HG03045 (cell line): ENCODE measurements around the gene XRCC2.
A peak's percentile ranks its signal among the peaks of the same experiment; 100 is the strongest.
"Not testable (repeated sequence)": the region's sequence is repeated elsewhere in the genome, so short reads cannot be mapped to it uniquely, and the experiment has no call there.

Experiments used
- ATAC-seq: cut with Tn5 transposase; IDR thresholded peaks from one replicate; pipeline ENCODE4 v1.9.1; 2021; ENCODE audit warnings: mild to moderate bottlenecking, moderate library complexity; ENCODE audit not compliant: unreplicated experiment

XRCC2 gene

DNA sequence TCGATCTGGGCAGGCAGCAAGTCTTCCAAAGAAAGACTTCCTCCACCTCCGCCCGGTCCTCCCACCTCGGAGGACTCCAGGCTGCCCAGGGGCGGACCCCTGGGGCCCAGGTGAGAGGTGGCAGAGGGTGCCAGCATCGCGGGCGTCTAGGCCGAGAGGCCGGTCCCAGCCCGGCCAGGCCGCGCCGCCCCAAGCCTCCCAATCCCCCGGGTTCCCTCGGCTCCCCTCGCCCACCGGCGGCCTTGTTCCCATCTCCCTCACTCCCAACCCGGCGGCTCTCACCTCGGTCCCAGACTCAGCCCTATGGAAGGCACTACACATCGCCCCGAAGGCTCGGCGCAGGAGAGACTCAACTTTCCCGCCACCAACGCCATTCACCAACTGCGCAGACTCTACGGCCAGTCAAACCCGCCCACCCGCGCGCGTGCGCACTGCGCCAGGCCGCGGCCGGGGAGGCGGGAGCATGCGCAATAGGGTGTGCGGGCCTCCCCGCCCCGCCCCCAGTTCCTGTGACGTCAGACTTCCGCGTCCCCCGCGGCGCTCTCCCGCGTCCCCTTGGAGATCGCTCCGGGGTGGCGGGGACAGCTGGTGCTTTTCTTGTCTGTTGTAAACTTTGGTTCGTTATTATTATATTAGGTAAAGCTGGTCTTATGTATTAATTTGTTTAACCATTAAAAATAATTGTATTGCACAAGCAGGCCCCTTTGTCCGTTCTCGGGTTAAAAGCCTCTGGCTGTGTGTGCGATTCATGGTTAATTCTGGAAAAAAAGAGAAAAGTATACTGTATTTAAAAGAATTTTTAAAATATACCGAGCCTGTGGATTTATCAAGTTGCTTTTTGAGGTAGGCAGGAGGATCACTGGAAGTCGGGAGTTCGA, at the start of gene XRCC2:
TSS of gene XRCC2 (minus strand) at position 383 of the 878 bp plus-strand sequence. CDS start at position 321, 62 bp downstream.
- peak; percentile 92 for ATAC-seq

DNA sequence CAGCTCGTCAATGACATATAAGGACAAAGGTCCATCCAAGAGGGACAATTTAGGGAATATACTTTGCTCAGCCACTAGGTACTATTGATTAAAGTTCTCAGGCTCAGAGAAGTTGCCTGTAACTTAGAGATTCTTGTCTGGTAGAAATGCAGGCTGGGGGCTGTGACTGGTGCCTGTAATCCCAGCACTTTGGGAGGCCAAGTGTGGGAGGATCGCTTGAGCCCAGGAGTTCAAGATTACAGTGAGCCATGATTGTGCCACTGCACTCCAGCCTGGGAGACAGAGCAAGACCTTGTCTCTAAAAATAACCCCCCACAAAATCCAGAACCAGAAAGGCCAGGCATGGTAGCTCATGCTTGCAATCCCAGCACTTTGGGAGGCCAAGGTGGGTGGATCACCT, 47.4 kb upstream of the XRCC2 start:
- ATAC-seq = no peak

DNA sequence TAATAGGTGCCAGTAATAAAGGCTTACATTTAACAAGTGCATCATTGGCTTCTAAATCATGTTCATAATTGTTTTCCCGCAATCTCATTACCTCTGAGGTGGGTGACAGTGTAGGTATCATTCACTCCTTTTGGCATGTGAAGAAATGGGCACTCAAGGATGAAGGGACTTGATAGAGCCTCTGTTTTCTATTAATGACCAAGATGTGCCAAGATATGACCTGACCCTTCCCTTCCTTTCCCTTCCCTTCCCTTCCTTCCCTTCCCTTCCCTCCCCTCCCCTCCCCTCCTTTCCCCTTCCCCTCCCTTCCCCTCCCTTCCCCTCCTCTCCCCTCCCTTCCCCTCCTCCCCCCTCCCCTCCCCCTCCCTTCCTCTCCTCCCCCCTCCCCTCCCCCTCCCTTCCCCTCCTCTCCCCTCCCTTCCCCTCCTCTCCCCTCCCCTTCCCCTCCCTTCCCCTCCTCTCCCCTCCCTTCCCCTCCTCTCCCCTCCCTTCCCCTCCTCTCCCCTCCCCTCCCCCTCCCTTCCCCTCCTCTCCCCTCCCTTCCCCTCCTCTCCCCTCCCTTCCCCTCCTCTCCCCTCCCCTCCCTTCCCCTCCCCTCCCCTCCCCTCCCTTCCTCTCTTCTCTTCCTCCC, 36.6 kb upstream of the XRCC2 start:
- ATAC-seq = not testable (repeated sequence)

DNA sequence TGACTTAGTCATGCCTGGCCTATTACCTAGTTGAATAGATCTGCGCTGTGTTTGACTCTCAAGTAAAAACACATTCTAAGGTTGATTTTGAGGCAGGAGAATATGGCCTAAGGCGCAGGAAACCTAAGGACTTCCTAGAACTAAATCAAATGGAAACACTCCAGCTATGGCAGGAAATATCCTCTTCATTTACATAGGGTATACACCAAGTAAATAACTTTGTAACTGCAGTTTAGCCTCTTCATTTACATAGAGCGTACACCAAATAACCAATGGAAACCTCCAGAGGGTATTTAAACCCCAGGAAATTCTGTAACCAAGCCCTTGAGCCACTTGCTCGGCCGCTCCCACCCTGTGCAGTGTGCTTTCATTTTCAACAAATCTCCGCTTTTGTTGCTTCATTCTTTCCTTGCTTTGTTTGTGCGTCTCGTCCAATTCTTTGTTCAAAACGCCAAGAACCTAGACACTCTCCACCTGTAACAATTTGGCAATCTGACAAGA, 35.6 kb upstream of the XRCC2 start:
- no peak for ATAC-seq

DNA sequence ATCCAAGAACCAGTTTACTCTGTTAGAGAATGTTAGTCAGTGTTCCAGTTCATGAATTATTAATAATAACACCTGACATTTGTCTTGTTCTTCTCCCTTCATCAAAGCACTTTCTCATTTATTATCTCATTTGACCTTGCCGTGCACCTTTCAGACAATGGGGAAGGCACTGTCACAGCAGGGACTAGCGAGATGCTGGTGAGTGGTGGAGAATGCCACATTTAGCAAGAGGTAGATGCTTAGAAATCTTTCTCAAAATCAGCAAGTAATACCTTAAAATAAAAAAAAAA, 34.2 kb upstream of the XRCC2 start:
- no peak for ATAC-seq

DNA sequence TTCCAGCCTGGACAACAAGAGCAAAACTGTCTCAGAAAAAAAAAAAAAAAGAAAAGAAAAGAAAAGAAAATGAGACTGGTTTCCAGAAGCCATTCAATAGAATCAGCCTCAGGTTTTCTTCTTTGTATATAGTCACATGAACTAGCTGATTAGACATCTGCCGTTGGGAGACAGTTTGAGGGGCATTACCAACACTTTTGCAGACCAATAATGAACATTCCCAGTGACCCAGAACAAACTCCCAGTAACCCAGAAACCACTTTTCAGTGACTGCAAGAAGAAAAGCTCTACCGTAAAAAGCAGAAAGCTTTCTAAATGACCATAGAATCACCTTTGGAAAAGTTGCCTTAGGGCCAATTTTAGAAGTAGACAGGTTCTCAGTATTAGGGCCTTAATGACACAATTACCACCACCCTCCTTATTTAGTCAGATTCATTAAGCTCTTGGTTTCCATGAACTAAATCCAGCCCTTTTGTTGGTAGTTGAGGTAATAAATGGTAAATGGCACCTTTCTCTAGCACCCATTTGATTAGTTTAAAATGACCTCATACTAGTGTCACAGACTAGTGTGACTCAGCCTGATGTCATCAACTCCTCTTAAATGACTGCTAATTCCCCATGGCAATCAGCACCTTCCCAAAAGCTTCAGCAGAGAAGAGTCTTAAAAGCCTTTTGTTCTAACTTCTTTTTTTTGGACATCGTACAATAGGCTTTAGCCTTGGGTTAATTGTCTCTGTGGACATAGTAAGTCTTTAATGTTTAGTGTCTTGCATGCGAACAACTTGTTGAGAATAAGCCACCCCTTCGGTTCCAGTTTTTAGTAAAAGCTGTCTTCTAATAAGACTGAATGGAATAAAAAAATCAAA, 33.6 kb upstream of the XRCC2 start:
- ATAC-seq = no peak

DNA sequence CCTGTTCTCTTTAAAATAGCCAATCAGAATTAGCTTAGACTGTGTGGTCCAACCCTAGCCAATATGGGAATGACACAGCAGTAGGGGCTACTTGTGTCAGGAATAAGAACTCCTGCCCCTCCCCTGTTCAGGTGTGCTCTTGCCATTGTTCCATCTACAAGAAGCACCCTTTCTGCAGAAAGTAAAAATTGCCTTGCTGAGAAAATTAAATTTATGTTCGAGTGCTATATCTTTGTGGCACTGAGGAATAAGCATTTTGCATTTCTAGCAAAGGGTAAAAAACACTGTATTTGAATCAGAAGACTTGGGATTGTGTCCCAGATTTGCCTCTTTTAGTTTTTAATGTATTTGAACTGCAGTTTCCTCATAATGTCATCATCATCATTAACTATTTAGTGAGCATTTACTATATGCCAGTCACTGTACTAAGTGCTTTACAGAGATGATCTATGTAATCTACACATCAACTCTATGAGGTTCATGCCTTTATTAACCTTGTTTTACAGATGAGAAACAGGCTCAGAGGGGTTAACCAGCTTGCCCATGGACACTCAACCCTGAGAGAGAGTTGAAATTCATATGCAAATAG, 28.9 kb upstream of the XRCC2 start:
- ATAC-seq = no peak

DNA sequence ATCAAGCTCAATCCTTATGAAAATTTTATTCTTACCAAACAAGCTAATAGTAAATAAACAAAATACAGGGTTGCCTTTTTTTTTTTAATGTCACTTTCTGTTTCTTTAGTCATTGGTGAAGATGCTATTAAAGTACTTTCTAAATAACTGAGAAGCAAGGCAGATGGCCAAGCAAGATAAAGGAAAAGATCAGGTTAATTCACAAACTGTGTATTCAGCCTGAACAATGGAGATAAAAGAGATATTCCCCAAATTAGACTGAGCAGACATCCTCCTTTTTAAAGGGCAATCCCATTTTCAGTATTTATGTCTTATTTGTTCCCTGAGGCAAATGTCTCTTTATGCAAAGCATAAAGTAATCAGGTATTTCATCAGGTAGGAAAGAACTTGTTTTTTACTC, 23.1 kb upstream of the XRCC2 start:
- no peak for ATAC-seq

DNA sequence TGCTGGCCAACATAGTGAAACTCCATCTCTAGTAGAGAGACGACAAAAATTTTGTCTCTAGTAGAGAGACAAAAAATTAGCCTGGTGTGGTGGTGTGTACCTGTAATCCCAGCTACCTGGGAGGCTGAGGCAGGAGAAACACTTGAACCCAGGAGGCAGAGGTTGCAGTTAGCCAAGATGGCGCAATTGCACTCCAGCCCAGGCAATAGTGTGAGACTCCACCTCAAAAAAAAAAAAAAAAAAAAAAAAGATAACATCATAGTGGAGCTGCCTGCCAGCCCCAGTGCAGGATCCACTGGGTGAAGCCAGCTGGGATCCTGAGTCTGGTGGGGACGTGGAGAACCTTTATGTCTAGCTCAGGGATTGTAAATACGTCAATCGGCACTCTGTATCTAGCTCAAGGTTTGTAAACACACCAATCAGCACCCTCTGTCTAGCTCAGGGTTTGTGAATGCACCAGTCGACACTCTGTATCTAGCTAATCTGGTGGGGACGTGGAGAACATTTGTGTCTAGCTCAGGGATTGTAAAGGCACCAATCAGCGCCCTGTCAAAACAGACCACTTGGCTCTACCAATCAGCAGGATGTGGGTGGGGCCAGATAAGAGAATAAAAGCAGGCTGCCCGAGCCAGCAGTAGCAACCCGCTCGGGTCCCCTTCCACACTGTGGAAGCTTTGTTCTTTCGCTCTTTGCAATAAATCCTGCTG, 21.5 kb upstream of the XRCC2 start:
- not testable (repeated sequence) for ATAC-seq

DNA sequence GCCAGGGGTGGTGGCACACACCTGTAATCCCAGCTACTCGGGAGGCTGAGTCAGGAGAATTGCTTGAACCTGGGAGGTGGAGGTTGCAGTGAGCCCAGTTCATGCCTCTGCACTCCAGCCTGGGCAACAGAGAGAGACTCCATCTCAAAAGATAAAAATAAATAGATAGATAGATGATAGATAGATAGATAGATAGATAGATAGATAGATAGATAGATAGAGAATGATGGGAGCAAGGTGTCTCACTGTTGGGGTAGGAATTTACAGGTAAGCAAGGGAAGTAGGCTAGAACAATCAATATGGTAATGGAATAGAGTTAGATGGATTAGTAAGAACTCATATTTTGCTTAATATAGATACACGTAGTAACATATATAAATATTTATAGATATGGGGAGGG, 16.3 kb upstream of the XRCC2 start:
- ATAC-seq = not testable (repeated sequence)

DNA sequence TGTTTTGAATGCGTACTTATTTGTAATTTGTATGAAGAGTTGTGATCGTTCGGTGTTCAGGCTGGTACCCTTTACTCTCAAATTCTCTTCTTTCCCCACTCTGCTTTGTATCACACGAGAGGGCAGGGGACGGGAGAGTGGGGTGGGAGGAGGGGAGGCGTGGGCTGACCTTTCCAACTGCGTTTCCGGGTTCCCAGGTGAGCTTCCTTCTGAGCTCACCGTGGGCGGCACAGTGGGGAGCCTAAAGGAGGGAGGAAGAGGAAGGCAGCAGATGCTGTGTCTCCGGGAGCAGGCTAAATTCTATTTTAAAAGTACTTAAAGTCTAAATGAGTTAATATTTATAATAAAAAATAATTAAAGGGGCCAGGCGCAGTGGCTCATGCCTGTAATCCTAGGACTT, 7.4 kb upstream of the XRCC2 start:
- ATAC-seq = no peak

DNA sequence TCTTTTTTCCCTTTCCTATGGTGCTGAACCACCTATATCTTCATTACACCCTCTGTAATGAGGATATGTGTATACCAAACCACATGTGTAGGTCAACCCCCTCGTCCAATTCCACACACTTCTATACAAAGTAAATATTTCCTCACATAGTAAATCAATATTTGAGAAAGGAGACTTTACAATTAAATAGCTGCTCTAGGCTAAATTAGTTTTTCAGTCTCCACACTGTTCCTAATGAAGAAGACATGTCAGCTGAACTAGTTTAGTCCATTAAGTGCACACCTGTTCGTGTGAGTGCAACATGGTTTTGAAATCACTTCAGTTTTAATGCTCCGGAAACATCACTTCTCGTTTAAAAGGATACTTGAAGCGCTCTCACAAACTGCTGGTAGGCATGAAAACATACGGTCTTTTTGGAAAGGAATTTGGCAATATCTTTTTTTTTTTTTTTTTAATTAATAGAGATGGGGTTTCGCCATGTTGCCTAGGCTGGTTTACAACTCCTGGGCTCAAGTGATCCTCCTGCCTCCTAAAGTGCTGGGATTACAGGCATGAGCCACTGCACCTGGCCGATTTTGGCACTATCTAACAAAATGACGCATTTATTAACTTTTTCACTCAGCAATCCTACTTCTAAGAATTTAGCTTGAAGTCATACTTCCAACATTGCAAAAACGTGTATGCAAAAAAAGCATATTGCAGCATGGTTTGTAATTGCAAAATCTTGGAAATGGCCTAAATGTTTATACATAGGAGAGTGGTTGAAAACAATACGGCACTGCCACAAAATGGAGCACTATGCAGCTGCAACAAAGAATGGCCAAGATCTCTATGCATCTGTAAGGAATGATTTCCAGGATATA, 2.1 kb upstream of the XRCC2 start:
- ATAC-seq = no peak

DNA sequence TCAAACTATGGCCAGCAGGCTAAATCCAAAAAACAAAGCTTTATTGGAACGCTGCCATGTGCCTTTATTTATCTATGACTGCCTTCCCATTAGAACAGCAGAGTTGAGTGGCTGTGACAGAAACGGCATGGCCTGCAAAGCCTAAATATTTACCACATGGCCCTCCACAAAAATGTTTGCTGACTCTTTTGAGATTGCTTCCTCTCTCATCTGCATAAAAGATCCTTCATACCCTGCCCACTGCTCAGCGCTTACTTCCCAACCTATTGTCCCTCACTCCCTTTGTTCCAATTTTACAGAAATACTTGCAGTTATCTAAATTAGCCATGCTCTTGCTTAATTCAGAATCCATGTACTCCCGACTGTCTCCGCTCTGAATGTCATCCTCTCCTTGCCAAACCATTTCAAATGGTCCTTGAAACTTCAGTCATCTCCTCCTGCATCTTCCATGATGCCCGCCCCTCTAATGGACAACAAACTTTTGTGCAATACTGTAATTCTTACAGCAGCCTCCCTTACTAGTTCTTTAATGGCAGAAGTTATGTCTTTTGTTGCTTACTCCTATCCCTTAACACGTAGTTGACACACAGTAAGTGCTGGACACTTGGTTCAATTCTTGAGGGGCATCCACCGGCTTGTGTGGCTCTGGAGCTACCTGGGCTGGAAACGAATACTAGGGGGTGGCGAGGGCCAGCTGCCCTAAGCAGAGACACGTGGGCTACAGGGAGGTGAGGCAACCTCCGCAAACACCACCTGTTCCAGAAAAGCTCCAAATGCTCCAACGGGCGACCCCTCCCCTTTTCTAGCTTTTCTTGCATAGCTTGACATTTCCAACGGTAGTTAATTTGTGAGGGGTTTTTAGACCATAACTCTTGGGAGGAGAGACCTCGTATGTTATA, 832 bp downstream of the XRCC2 start:
- ATAC-seq = no peak

DNA sequence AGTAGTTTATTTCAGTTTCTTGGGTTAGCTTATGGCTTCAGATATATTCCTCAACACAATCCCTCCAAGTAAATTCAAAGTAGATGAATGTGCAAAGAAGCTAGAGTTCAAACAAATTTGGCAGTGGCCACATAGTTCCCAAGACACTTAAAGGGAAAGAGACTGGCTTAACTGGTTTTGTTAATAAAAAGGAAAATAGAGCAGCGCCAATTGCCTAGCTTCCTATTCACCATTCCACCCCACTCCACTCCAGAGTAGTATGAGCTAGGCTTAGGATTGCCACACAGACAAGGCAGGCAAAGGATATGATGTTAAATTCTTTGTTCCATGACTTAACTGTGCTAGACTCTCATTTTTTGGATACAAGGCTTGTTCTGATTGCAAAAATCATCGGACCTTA, 2.0 kb downstream of the XRCC2 start:
- no peak for ATAC-seq

DNA sequence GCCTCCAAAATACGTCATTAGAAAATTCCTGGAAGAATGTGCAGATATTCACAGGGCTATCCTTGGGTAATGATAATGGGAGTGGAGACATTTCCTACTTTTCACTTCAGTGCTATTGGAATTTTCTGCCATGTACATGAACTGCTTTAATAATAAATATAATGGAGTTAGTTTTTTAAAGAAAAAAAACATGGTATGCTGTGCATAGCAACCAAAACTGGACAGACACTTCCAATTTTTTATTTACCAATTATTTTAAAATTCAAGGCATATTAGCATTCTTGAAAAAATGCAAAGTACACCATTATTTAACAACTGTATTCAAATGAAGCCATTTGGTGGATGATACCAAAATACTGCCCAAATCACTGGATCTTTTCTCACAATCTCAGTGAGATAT, 3.3 kb downstream of the XRCC2 start:
- no peak for ATAC-seq

DNA sequence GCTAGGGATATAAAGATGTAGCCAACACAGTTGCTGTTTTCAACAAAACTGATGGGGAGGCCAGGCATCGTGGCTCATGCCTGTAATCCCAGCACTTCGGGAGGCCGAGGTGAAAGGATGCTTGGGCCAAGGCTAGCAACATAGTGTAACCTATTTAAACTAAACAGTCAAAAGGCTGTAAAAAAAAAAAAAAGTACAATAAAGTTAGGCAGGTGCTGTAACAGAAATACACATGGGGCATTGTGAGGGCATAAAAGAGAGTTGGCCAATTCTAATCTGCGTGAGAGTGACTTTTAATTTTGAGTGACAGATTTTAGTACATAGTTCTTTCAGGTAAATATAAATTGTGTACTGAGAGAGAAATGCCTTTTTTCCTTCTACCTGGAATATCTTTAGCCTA, 6.2 kb downstream of the XRCC2 start:
- ATAC-seq = no peak

DNA sequence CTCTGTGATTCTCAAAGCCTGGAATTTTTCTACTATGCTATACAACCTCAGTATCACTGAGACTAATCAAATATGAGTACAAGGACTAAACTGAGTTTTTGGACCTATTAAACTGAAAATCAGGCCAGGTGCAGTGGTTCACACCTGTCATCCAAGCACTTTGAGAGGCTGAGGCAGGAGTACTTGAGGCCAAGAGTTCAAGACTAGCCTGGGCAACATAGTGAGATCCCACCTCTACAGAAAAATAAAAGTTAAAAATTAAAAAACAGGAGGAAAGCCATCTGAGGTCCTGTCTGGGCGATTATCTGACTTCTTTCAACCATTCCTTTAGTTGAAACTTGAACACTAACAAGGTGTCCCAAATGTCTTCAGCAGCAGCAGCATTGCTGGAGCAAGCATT, 7.0 kb downstream of the XRCC2 start:
- ATAC-seq = no peak

DNA sequence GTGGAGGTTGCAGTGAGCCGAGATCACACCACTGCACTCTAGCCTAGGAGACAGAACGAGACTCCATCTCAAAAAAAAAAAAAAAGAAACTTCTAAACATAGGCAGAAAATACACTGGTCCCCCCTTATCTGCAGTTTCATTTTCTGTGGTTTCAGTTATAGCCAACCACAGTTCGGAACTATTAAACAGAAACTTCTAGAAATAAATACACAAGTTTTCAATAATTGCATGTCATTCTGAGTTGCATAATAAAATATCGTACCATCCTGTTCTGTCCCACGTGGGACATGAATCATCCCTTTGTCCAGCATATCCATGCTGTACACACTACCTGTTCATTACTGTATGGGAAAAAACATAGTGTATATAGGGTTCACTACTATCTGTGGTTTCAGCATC, 8.0 kb downstream of the XRCC2 start:
- peak; percentile 52 for ATAC-seq

DNA sequence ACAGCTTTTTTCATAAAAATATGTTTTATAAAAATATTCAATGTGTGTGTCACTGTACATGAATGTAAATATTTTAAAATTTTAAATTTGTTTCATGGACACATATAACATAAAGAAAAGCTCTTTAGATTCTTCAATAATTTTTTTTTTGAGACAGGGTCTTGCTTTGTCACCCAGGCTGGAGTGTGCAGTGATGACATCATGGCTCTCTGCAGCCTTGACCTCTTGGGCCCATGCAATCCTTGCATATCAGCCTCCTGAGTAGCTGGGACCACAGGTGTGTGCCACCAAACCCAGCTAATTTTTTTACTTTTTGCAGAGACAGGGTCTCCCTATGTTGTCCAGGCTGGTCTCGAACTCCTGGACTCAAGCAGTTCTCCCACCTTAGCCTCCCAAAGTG, 9.9 kb downstream of the XRCC2 start:
- ATAC-seq = no peak
